Measurements from ENCODE around the gene BRD1.

GRCh38 chr22:49761836-49762235, 65.8 kb downstream of the BRD1 start:
- TF ChIP-seq HMBOX1 (IDR thresholded peaks at IDR 0.05) (no peak), ZNF324 (CRISPR knock-in tag; IDR thresholded peaks at IDR 0.05) (no peak), NFXL1 (CRISPR knock-in tag; IDR thresholded peaks at IDR 0.05) (no peak), IRF9 (tag; IDR thresholded peaks at IDR 0.05) (no peak), SAP30 (IDR thresholded peaks at IDR 0.05; ENCODE audit: borderline replicate concordance, insufficient read depth, low read depth, low read length, poor library complexity, severe bottlenecking) (no peak), HNRNPH1 (optimal IDR thresholded peaks at IDR 0.05; ENCODE audit: low read depth, low read length) (no peak), TARDBP (IDR thresholded peaks at IDR 0.05) (no peak), SAFB2 (IDR thresholded peaks at IDR 0.05; ENCODE audit: borderline replicate concordance, low read depth, low read length, severe bottlenecking) (no peak), ZSCAN29 (IDR thresholded peaks at IDR 0.05) (no peak), MTA3 (IDR thresholded peaks at IDR 0.05; ENCODE audit: borderline replicate concordance) (no peak), HNRNPUL1 (IDR thresholded peaks at IDR 0.05; ENCODE audit: low read length) (no peak)
- TF ChIP-seq, protein P1, sequence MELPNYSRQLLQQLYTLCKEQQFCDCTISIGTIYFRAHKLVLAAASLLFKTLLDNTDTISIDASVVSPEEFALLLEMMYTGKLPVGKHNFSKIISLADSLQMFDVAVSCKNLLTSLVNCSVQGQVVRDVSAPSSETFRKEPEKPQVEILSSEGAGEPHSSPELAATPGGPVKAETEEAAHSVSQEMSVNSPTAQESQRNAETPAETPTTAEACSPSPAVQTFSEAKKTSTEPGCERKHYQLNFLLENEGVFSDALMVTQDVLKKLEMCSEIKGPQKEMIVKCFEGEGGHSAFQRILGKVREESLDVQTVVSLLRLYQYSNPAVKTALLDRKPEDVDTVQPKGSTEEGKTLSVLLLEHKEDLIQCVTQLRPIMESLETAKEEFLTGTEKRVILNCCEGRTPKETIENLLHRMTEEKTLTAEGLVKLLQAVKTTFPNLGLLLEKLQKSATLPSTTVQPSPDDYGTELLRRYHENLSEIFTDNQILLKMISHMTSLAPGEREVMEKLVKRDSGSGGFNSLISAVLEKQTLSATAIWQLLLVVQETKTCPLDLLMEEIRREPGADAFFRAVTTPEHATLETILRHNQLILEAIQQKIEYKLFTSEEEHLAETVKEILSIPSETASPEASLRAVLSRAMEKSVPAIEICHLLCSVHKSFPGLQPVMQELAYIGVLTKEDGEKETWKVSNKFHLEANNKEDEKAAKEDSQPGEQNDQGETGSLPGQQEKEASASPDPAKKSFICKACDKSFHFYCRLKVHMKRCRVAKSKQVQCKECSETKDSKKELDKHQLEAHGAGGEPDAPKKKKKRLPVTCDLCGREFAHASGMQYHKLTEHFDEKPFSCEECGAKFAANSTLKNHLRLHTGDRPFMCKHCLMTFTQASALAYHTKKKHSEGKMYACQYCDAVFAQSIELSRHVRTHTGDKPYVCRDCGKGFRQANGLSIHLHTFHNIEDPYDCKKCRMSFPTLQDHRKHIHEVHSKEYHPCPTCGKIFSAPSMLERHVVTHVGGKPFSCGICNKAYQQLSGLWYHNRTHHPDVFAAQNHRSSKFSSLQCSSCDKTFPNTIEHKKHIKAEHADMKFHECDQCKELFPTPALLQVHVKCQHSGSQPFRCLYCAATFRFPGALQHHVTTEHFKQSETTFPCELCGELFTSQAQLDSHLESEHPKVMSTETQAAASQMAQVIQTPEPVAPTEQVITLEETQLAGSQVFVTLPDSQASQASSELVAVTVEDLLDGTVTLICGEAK (IDR thresholded peaks at IDR 0.05), result no peak
- TF ChIP-seq, protein P1 (CRISPR knock-in tag; IDR thresholded peaks at IDR 0.05), result no peak
- TF ChIP-seq, protein P2, sequence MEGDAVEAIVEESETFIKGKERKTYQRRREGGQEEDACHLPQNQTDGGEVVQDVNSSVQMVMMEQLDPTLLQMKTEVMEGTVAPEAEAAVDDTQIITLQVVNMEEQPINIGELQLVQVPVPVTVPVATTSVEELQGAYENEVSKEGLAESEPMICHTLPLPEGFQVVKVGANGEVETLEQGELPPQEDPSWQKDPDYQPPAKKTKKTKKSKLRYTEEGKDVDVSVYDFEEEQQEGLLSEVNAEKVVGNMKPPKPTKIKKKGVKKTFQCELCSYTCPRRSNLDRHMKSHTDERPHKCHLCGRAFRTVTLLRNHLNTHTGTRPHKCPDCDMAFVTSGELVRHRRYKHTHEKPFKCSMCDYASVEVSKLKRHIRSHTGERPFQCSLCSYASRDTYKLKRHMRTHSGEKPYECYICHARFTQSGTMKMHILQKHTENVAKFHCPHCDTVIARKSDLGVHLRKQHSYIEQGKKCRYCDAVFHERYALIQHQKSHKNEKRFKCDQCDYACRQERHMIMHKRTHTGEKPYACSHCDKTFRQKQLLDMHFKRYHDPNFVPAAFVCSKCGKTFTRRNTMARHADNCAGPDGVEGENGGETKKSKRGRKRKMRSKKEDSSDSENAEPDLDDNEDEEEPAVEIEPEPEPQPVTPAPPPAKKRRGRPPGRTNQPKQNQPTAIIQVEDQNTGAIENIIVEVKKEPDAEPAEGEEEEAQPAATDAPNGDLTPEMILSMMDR (IDR thresholded peaks at IDR 0.05 in 2 of 3, conservative IDR thresholded peaks at IDR 0.05 in 1 of 3; ENCODE audit: insufficient read depth in 2 of 3, low read depth in 1 of 3, low read length in 3 of 3), result no peak
- TF ChIP-seq, protein P3, sequence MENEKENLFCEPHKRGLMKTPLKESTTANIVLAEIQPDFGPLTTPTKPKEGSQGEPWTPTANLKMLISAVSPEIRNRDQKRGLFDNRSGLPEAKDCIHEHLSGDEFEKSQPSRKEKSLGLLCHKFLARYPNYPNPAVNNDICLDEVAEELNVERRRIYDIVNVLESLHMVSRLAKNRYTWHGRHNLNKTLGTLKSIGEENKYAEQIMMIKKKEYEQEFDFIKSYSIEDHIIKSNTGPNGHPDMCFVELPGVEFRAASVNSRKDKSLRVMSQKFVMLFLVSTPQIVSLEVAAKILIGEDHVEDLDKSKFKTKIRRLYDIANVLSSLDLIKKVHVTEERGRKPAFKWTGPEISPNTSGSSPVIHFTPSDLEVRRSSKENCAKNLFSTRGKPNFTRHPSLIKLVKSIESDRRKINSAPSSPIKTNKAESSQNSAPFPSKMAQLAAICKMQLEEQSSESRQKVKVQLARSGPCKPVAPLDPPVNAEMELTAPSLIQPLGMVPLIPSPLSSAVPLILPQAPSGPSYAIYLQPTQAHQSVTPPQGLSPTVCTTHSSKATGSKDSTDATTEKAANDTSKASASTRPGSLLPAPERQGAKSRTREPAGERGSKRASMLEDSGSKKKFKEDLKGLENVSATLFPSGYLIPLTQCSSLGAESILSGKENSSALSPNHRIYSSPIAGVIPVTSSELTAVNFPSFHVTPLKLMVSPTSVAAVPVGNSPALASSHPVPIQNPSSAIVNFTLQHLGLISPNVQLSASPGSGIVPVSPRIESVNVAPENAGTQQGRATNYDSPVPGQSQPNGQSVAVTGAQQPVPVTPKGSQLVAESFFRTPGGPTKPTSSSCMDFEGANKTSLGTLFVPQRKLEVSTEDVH (IDR thresholded peaks at IDR 0.05; ENCODE audit: low read depth, partially characterized antibody), result no peak

Data from K562 (cell line).